Spleen (tissue), 11 donors: ENCODE data around the gene INO80. TPM values are rescaled to one million over a fixed set of nuclear protein-coding genes. Genes with fewer than 3 reads are reported as not detected.
A peak's percentile ranks its signal among the peaks of the same experiment; 100 is the strongest.

Experiments
- DNase-seq: peaks from one replicate; pipeline ENCODE4 v3.0.0-alpha.2; 2020
- H3K27ac ChIP-seq, 8 donors: fragments of 200-600 bp; sonication (generic) in 7 of 8; 1 replicate in 4 of 8; 2 replicates in 4 of 8; pipeline versions ENCODE4 v1.5.0 to v1.8.0; 2016 to 2021; ENCODE audit warnings: inconsistent platforms in 4 of 8, mild to moderate bottlenecking in 4 of 8, moderate library complexity in 1 of 8
- H3K27me3 ChIP-seq, 7 donors: fragments of 200-600 bp; sonication (generic) in 6 of 7; replicated peaks in 1 of 7; 1 replicate in 4 of 7; 2 replicates in 3 of 7; pipeline versions ENCODE4 v1.5.0 to v1.8.0; 2016 to 2021; ENCODE audit warnings: inconsistent platforms in 3 of 7, mild to moderate bottlenecking in 1 of 7
- H3K36me3 ChIP-seq, 6 donors: fragments of 200-600 bp; sonication (generic) in 5 of 6; 1 replicate in 4 of 6; 2 replicates in 2 of 6; pipeline versions ENCODE4 v1.5.0 to v1.8.0; 2016 to 2021; ENCODE audit warnings: inconsistent platforms in 2 of 6
- H3K4me1 ChIP-seq, 6 donors: fragments of 200-600 bp; sonication (generic) in 5 of 6; 1 replicate in 3 of 6; 2 replicates in 3 of 6; pipeline versions ENCODE4 v1.5.0 to v1.8.0; 2016 to 2021; ENCODE audit warnings: inconsistent platforms in 3 of 6
- H3K4me3 ChIP-seq, 8 donors: fragments of 200-600 bp; sonication (generic) in 7 of 8; 1 replicate in 4 of 8; 2 replicates in 4 of 8; pipeline versions ENCODE4 v1.5.0 to v1.8.0; 2016 to 2021; ENCODE audit warnings: inconsistent platforms in 4 of 8, mild to moderate bottlenecking in 4 of 8, moderate library complexity in 2 of 8
- H3K9me3 ChIP-seq, 8 donors: fragments of 200-600 bp; sonication (generic) in 7 of 8; 1 replicate in 4 of 8; 2 replicates in 4 of 8; pipeline versions ENCODE4 v1.5.0 to v1.8.0; 2016 to 2021; ENCODE audit warnings: inconsistent platforms in 4 of 8
- POLR2A ChIP-seq, 3 donors: fragments of 450-650 bp; IDR thresholded peaks; one replicate each; pipeline ENCODE4 v1.5.1; 2017; ENCODE audit warnings: antibody characterized with exemption in 3 of 3, mild to moderate bottlenecking in 1 of 3
- POLR2AphosphoS5 ChIP-seq, 3 donors: sonication (generic); formaldehyde crosslinking; IDR thresholded peaks; one replicate each; pipeline ENCODE4 v1.5.1; 2017; ENCODE audit warnings: antibody characterized with exemption in 3 of 3
- WGBS, 5 donors: extraction: QIAGEN DNeasy Blood & Tissue Kit in 3 of 5; methylation state at CpG; one replicate each; pipeline versions ENCODE4 v1.1.5 to v1.1.7; 2013 to 2018; 5-methylcytosine and 5-hydroxymethylcytosine counted together
- intact Hi-C: fragments of 100-400 bp; cut with DNase I; formaldehyde crosslinking; loops from one replicate; pipeline ENCODE4 v1.15.0; 2023; ENCODE audit warnings: low total_unique reads
- polyA plus RNA-seq, 3 donors: library from polyadenylated mRNA; stranded (reverse); fragments of 200-250 nt; gene quantifications; one replicate each; pipeline ENCODE4 v1.2.1, GENCODE V29; 2013
- small RNA-seq, 4 donors: library from RNA; depleted of rRNA; stranded (forward); fragments of <200 nt; gene quantifications; one replicate each; pipeline ENCODE3, GENCODE V24; 2016
- total RNA-seq, 7 donors: library from RNA; depleted of rRNA in 3 of 7; stranded (reverse); fragments of >200 nt in 3 of 7; fragmentation: NEBNext Ultra II Directional in 4 of 7; extraction: Animal tissue kit (Norgen Biotek cat#: 25700) in 4 of 7; gene quantifications; one replicate each; pipeline versions ENCODE4 v1.1.0 to v1.2.1, GENCODE V29; 2016 to 2021
- TF ChIP-seq, protein P1 (sequence below), 11 experiments: fragments of 200-600 bp in 7 of 11; fragments of 450-650 bp in 4 of 11; sonication (generic) in 4 of 11; IDR thresholded peaks in 8 of 11; conservative IDR thresholded peaks in 3 of 11; 1 replicate in 7 of 11; 2 replicates in 4 of 11; pipeline versions ENCODE4 v1.4.0 to v1.8.0; 2016 to 2021; ENCODE audit warnings: antibody characterized with exemption in 11 of 11, inconsistent platforms in 4 of 11, mild to moderate bottlenecking in 1 of 11
- donor health status: healthy with polysubstance abuse.
- donor health status: DM: no; HTN: no; CAD: no; lungs with moderate emphysema.
- donor health status: DM: no; HTN: no; CAD: no.
- donor health status: Bipolar disorder and iron deficiency.
- donor health status: healthy.
- donor health status: DM: no; HTN: no; CAD: no.
- donor health status: DM: yes; HTN: yes; CAD: no.

Gene INO80
- total and polyA plus RNA-seq, 10 donors: 5.2 to 39.4 (median 25.9) TPM

DNA sequence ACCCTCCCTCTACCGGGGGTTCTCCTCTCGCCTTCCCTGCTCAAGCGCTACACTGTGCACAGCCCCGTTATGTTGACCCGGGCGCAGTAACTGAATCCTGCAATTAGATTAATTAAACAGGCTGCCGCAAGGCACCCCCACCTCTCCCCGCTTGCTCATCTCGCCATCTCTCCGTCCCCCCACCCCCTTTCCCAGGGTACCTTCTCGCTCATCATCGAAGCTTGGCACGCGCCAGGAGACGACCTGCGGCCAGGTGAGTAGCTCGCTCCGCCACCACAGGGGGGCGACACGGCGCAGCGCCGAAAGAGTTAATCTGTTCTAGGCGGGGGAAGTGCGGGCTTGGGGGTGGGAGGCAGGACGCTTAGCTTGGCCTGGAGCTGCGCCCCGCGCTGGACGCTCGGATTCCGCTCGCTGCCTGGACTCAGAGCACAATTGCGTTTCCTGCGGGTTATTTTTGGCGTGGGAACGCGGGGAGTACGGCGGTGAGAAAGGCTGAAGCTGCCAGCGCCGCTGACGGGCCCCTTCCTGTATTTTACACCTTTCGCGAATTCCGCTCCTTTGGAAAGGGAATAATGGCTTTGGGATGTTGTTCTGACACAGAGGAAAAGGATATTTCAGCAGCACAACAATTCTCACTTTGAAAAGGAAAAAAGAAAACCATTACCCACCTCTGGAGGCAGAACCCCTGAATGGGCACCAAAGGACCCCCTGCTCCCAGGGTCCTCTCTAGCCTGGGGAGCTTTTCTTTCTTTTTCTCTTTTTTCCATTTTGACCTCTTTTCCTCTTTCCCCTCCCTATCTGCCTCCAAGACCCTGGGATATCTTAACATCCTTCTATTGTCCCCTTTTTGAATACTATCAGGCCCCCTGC, 185.4 kb downstream of the INO80 start:
- peaks cover 0 to 70% (median 56%) of the 10 kb centered on the region in 7 donors for H3K27me3 ChIP-seq
- DNase-seq: peak; percentile 77
- peak overlapping the region; percentile 47 to 87 (median 58) for H3K4me3 ChIP-seq
- peak overlapping the region in 5 of 8 donors; percentile 44 to 74 (median 61) for H3K27ac ChIP-seq
- H3K36me3 ChIP-seq: peaks cover 0 to 13% (median 0%) of the 10 kb centered on the region in 6 donors
- peaks cover 56 to 100% (median 84%) of the 10 kb centered on the region in 6 donors for H3K4me1 ChIP-seq
- intact Hi-C loops: no loop called here
- WGBS, 5 donors: 1 to 3% (median 2%) methylated on average over 32 to 46 of the region's 46 CpGs
- TF ChIP-seq POLR2AphosphoS5 (IDR thresholded peaks at IDR 0.05) (peak; percentile 62 to 71 (median 67)), POLR2A (IDR thresholded peaks at IDR 0.05) (no peak)
- TF ChIP-seq, protein P1, sequence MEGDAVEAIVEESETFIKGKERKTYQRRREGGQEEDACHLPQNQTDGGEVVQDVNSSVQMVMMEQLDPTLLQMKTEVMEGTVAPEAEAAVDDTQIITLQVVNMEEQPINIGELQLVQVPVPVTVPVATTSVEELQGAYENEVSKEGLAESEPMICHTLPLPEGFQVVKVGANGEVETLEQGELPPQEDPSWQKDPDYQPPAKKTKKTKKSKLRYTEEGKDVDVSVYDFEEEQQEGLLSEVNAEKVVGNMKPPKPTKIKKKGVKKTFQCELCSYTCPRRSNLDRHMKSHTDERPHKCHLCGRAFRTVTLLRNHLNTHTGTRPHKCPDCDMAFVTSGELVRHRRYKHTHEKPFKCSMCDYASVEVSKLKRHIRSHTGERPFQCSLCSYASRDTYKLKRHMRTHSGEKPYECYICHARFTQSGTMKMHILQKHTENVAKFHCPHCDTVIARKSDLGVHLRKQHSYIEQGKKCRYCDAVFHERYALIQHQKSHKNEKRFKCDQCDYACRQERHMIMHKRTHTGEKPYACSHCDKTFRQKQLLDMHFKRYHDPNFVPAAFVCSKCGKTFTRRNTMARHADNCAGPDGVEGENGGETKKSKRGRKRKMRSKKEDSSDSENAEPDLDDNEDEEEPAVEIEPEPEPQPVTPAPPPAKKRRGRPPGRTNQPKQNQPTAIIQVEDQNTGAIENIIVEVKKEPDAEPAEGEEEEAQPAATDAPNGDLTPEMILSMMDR (IDR thresholded peaks at IDR 0.05 in 8 of 11, conservative IDR thresholded peaks at IDR 0.05 in 3 of 11): peak in 9 of 11 experiments; percentile 18 to 55 (median 44)
- H3K9me3 ChIP-seq: no peaks in the 10 kb centered on the region

- Histone ChIP-seq H3K27me3 (peaks cover 0 to 78% (median 61%) of the 10 kb centered on the region in 7 donors), H3K4me1 (peaks cover 58 to 96% (median 85%) of the 10 kb centered on the region in 6 donors)
- DNase-seq: peak; percentile 82
These were observed 186.2 kb downstream of the INO80 start for GRCh38 chr15:40929660-40930429.

More at GRCh38 chr15:40929660-40930429, 186.2 kb downstream of the INO80 start:
- TF ChIP-seq POLR2AphosphoS5 (IDR thresholded peaks at IDR 0.05) (no peak), POLR2A (IDR thresholded peaks at IDR 0.05) (no peak)
- TF ChIP-seq, protein P1 (IDR thresholded peaks at IDR 0.05 in 8 of 11, conservative IDR thresholded peaks at IDR 0.05 in 3 of 11): no peak
- 2% methylated on average over 43 to 56 of the region's 56 CpGs for WGBS, 5 donors
- H3K36me3 ChIP-seq: peaks cover 0 to 5% (median 0%) of the 10 kb centered on the region in 6 donors
- H3K4me3 ChIP-seq: peak overlapping the region; percentile 47 to 87 (median 58)
- H3K27ac ChIP-seq: peak overlapping the region in 6 of 8 donors; percentile 27 to 74 (median 58)
- H3K9me3 ChIP-seq: no peaks in the 10 kb centered on the region
- intact Hi-C loops: no loop called here

Small RNA genes lying within 50 kb of the gene (small RNA-seq; reads per million reads assigned to genes)
- gene ISCA1P4: 0 reads per million in 4 donors

Other genes starting within 250 kb of the INO80 start
- not detected for gene RHOV, start 242.0 kb downstream of the INO80 start, total RNA-seq
- under 1 TPM in 2 of 3 donors, not detected in 1; 0.06 to 0.19 TPM for gene RHOV, start 242.0 kb downstream of the INO80 start, polyA plus RNA-seq
- gene VPS18, start 221.8 kb downstream of the INO80 start, total RNA-seq: 10 to 100 TPM; 18.6 to 29.1 (median 25.3) TPM
- 10 to 100 TPM in 1 of 3 donors, 1 to 10 TPM in 2; 7.2 to 15.8 (median 7.4) TPM for gene VPS18, start 221.8 kb downstream of the INO80 start, polyA plus RNA-seq
- 10 to 100 TPM in 5 of 7 donors, 1 to 10 TPM in 2; 7.6 to 26.3 (median 11.0) TPM for gene DLL4, start 186.9 kb downstream of the INO80 start, total RNA-seq
- gene DLL4, start 186.9 kb downstream of the INO80 start, polyA plus RNA-seq: 1 to 10 TPM; 1.2 to 5.0 (median 2.3) TPM
- gene CHAC1, start 162.8 kb downstream of the INO80 start, total RNA-seq: 1 to 10 TPM in 6 of 7 donors, under 1 TPM in 1; 0.92 to 5.5 (median 1.7) TPM
- gene CHAC1, start 162.8 kb downstream of the INO80 start, polyA plus RNA-seq: 1 to 10 TPM in 2 of 3 donors, under 1 TPM in 1; 0.39 to 1.5 (median 1.1) TPM
- not detected for gene EXD1, start 114.5 kb upstream of the INO80 start, total RNA-seq
- gene EXD1, start 114.5 kb upstream of the INO80 start, polyA plus RNA-seq: not detected
- 100 to 1,000 TPM in 2 of 7 donors, 10 to 100 TPM in 5; 52.2 to 127 (median 60.0) TPM for gene CHP1, start 115.0 kb upstream of the INO80 start, total RNA-seq
- 10 to 100 TPM; 12.7 to 19.9 (median 14.5) TPM for gene CHP1, start 115.0 kb upstream of the INO80 start, polyA plus RNA-seq
- gene OIP5, start 216.3 kb upstream of the INO80 start, total RNA-seq: 1 to 10 TPM in 6 of 7 donors, not detected in 1; 1.1 to 6.0 (median 2.1) TPM
- gene OIP5, start 216.3 kb upstream of the INO80 start, polyA plus RNA-seq: 1 to 10 TPM; 1.2 to 3.9 (median 2.3) TPM
- gene NUSAP1, start 216.6 kb upstream of the INO80 start, total RNA-seq: 10 to 100 TPM in 5 of 7 donors, 1 to 10 TPM in 2; 4.7 to 47.5 (median 18.7) TPM
- gene NUSAP1, start 216.6 kb upstream of the INO80 start, polyA plus RNA-seq: 10 to 100 TPM in 1 of 3 donors, 1 to 10 TPM in 2; 4.0 to 17.1 (median 6.8) TPM